ENCODE results near the gene THY1. TPM values are rescaled to one million over a fixed set of nuclear protein-coding genes. Genes with fewer than 3 reads are reported as not detected.
A peak's percentile ranks its signal among the peaks of the same experiment; 100 is the strongest.

The THY1 gene
- total and polyA plus RNA-seq, 7 donors = 5.3 to 214 (median 59.8) TPM

DNA sequence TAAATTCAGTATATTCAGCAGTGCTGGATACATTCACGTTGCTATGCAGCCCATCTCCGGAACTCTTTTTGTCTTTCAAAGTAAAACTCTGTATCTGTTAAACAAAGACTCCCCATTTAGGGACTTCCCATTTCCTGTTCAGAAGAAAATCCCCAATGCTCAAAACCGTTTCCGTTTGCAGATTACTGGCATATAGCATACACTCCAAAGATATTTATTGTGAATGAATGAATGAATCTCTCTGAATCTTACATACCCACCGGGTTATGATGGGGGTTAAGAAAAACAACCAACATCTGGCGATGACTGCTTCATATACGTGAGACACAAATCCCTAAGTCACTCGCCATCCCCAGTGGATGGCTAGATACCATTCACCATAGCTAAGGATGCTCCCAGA lies 1.6 kb downstream of the THY1 start:
- Histone ChIP-seq H3K27me3 (peaks cover 0 to 32% (median 21%) of the 10 kb centered on the region in 3 donors), H3K4me3 (peak overlapping the region in 2 of 4 donors; percentile 63 to 64), H3K9me3 (no peaks in the 10 kb centered on the region), H3K27ac (peak overlapping the region in 2 of 4 donors; percentile 73 to 80), H3K4me1 (peaks cover 0 to 66% (median 48%) of the 10 kb centered on the region in 4 donors), H3K36me3 (no peaks in the 10 kb centered on the region)
- intact Hi-C loops (cut with DNase I) = no loop called here
- no peak for DNase-seq
- TF ChIP-seq POLR2A (IDR thresholded peaks at IDR 0.05) (no peak), EP300 (IDR thresholded peaks at IDR 0.05) (no peak), POLR2AphosphoS5 (IDR thresholded peaks at IDR 0.05) (no peak)
- TF ChIP-seq, protein P1, sequence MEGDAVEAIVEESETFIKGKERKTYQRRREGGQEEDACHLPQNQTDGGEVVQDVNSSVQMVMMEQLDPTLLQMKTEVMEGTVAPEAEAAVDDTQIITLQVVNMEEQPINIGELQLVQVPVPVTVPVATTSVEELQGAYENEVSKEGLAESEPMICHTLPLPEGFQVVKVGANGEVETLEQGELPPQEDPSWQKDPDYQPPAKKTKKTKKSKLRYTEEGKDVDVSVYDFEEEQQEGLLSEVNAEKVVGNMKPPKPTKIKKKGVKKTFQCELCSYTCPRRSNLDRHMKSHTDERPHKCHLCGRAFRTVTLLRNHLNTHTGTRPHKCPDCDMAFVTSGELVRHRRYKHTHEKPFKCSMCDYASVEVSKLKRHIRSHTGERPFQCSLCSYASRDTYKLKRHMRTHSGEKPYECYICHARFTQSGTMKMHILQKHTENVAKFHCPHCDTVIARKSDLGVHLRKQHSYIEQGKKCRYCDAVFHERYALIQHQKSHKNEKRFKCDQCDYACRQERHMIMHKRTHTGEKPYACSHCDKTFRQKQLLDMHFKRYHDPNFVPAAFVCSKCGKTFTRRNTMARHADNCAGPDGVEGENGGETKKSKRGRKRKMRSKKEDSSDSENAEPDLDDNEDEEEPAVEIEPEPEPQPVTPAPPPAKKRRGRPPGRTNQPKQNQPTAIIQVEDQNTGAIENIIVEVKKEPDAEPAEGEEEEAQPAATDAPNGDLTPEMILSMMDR (IDR thresholded peaks at IDR 0.05) = no peak
- WGBS, 2 donors = 37 to 46% methylated on average over 8 of the region's 8 CpGs

DNA sequence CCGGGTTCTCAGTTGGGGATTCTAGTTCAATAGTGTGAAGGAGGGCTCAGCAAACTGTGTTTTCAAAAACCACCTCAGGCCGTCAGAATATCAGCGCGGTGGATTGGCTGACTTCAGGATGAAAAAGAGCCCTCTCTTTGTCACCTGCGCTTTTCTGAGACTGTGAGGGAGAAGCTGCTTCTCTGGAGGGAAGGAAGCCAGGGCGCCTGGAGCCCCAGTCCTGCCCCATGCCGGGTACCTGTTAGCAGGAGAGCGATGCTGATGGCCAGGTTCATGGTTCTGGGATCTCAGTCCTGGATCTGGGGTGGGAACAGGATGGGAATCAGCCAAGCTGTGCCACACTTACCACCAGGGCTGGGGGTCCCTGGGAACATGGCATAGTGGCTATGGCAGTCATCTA lies 2.3 kb downstream of the THY1 start:
- WGBS, 2 donors = 89 to 91% methylated on average over 8 of the region's 8 CpGs
- H3K27me3 ChIP-seq = peaks cover 0 to 32% (median 21%) of the 10 kb centered on the region in 3 donors
- DNase-seq = no peak

DNA sequence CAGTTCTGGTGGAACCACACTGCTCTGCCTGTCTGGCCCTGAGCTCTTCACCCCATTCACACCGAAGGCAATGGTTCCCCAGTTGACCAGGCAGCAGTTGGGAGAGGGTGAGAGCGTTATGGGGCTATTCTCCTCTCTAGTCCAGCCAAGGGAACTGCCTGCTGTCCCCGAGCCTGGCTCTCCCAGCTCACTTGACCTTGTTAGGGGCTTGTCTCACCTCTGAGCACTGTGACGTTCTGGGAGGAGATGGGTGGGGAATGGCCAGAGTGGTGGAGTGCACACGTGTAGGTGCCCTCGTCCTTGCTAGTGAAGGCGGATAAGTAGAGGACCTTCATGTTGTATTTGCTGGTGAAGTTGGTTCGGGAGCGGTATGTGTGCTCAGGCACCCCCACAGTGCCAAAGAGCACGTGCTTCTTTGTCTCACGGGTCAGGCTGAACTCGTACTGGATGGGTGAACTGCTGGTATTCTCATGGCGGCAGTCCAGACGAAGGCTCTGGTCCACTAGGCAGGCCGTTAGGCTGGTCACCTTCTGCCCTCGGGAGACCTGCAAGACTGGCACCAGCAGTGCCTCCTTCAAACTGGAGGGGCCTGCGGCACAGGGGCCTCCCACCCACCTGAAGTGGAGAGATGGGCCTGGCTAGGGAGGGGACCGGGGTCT lies 3.0 kb downstream of the THY1 start:
- Histone ChIP-seq H3K4me1 (peaks cover 0 to 60% (median 44%) of the 10 kb centered on the region in 4 donors), H3K9me3 (no peaks in the 10 kb centered on the region), H3K4me3 (no peak overlapping the region), H3K27me3 (peaks cover 0 to 32% (median 21%) of the 10 kb centered on the region in 3 donors), H3K36me3 (no peaks in the 10 kb centered on the region), H3K27ac (no peak overlapping the region)
- 79 to 85% methylated on average over 18 of the region's 18 CpGs for WGBS, 2 donors
- TF ChIP-seq, protein P1 (IDR thresholded peaks at IDR 0.05) = no peak
- intact Hi-C loops (cut with DNase I) = no loop called here
- no peak for DNase-seq

More for the DNA sequence above, 2.3 kb downstream of the THY1 start:
- TF ChIP-seq EP300 (IDR thresholded peaks at IDR 0.05) = no peak
- no peak for TF ChIP-seq POLR2AphosphoS5 (IDR thresholded peaks at IDR 0.05)
- no peak for TF ChIP-seq POLR2A (IDR thresholded peaks at IDR 0.05)
- TF ChIP-seq, protein P1 (IDR thresholded peaks at IDR 0.05) = no peak
- intact Hi-C loops (cut with DNase I) = no loop called here
- Histone ChIP-seq H3K27ac (no peak overlapping the region), H3K36me3 (no peaks in the 10 kb centered on the region), H3K4me1 (peaks cover 0 to 66% (median 48%) of the 10 kb centered on the region in 4 donors), H3K4me3 (no peak overlapping the region), H3K9me3 (no peaks in the 10 kb centered on the region)

DNA sequence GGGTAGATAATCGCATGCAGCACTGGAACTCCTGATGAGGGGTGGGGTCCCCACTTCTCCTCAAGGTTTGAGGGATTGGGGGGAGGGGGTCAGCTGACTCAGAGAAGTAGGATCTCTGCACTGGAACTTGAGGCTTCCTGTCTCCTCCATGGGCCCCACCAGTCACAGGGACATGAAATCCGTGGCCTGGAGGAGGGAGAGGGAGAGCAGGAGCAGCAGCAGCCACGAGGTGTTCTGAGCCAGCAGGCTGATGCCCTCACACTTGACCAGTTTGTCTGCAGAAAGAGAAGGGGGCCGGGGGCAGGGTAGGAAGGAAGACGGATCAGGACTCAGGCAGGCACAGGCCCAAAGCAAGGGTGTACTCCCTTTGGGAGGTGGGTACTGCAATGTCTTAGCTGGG lies 3.7 kb downstream of the THY1 start:
- no peak overlapping the region for H3K27ac ChIP-seq
- TF ChIP-seq POLR2A (IDR thresholded peaks at IDR 0.05) (no peak), EP300 (IDR thresholded peaks at IDR 0.05) (no peak), POLR2AphosphoS5 (IDR thresholded peaks at IDR 0.05) (no peak)
- TF ChIP-seq, protein P1 (IDR thresholded peaks at IDR 0.05) = no peak
- H3K9me3 ChIP-seq = no peaks in the 10 kb centered on the region
- intact Hi-C loops (cut with DNase I) = no loop called here
- no peak overlapping the region for H3K4me3 ChIP-seq
- peaks cover 0 to 53% (median 39%) of the 10 kb centered on the region in 4 donors for H3K4me1 ChIP-seq
- DNase-seq = no peak
- 76 to 86% methylated on average over 5 of the region's 5 CpGs for WGBS, 2 donors
- H3K36me3 ChIP-seq = no peaks in the 10 kb centered on the region
- H3K27me3 ChIP-seq = peaks cover 0 to 32% (median 21%) of the 10 kb centered on the region in 3 donors

Data from sigmoid colon (tissue), 7 donors.